Upper lobe of right lung (tissue), 1 donor: ENCODE results near the gene VASN. TPM values are rescaled to one million over a fixed set of nuclear protein-coding genes. Genes with fewer than 3 reads are reported as not detected.
A peak's percentile ranks its signal among the peaks of the same experiment; 100 is the strongest.

ENCODE experiments used
- ATAC-seq: fragments of 200-7000 bp; cut with Tn5 transposase; one replicate; pipeline ENCODE4 v1.9.1; 2020; ENCODE audit warnings: mild to moderate bottlenecking, moderate library complexity
- DNase-seq: peaks from one replicate; pipeline ENCODE4 v3.0.0-alpha.2; 2020
- H3K27ac ChIP-seq: fragments of 200-600 bp; one replicate; pipeline ENCODE4 v1.8.0; 2022
- H3K27me3 ChIP-seq: fragments of 200-600 bp; one replicate; pipeline ENCODE4 v1.8.0; 2022; ENCODE audit warnings: mild to moderate bottlenecking
- H3K36me3 ChIP-seq: fragments of 200-600 bp; one replicate; pipeline ENCODE4 v1.8.0; 2022
- H3K4me1 ChIP-seq: fragments of 200-600 bp; one replicate; pipeline ENCODE4 v1.8.0; 2022
- H3K4me3 ChIP-seq: fragments of 200-600 bp; one replicate; pipeline ENCODE4 v1.8.0; 2022; ENCODE audit warnings: mild to moderate bottlenecking
- H3K9me3 ChIP-seq: fragments of 200-600 bp; one replicate; pipeline ENCODE4 v1.8.0; 2022
- intact Hi-C: fragments of 100-400 bp; cut with DNase I; formaldehyde crosslinking; loops from one replicate; pipeline ENCODE4 v1.11.0; 2022
- total RNA-seq: library from RNA; stranded (reverse); fragmentation: NEBNext Ultra II Directional; extraction: Animal tissue kit (Norgen Biotek cat#: 25700); gene quantifications from one replicate; pipeline ENCODE4 v1.2.1, GENCODE V29; 2021
- TF ChIP-seq, protein P1 (sequence below): fragments of 200-600 bp; IDR thresholded peaks from one replicate; pipeline ENCODE4 v1.8.0; 2022; ENCODE audit warnings: antibody characterized with exemption
- donor health status: DM: no; HTN: yes; CAD: no; lungs with severe emphysema.

Gene VASN
- total RNA-seq, 1 donor from 2014 or later: 20.3 TPM

DNA sequence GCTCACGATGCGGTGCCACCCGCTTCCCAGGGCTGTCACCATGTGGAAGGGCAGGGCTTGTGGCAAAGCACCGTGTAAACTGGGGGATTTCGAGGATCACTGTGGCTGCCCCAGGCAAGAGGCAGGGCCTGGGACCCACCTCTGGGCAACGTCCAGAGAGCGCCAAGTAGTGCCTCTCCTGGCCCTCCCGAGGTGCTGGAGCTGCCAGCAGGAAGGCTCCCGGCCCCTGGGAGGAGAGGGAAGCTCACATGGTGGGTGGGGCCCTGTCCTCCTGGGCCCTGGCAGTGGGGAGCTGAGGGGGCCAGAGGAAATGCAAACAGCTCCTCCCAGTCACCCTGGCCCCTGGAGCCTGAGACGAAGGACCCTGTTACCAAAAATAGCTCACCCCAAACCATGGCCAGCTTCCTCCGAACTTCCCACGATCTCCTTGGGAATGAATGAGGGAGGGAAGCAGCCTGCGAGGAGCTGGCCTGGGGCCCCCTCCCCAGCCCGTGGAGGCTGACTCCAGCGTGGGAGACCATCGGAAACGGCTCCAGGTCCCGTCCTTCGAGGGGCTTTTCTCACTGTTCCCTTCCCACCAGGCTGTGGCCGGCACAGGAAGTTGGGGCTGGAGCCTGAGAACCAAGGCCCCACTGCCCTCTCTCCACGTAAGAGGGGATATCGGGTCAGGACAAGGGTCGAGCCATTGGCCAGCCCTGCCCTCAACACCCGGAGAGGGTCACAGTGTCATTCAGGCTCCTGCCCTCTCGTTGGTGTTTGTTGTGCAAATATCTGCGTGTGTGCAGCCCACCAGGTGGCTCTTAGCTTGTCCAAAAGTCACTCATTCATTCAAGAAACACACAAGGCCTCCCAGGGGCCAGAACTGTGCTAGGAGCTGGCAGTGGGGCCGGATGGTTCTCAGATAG, 17.7 kb downstream of the VASN start:
- TF ChIP-seq, protein P1, sequence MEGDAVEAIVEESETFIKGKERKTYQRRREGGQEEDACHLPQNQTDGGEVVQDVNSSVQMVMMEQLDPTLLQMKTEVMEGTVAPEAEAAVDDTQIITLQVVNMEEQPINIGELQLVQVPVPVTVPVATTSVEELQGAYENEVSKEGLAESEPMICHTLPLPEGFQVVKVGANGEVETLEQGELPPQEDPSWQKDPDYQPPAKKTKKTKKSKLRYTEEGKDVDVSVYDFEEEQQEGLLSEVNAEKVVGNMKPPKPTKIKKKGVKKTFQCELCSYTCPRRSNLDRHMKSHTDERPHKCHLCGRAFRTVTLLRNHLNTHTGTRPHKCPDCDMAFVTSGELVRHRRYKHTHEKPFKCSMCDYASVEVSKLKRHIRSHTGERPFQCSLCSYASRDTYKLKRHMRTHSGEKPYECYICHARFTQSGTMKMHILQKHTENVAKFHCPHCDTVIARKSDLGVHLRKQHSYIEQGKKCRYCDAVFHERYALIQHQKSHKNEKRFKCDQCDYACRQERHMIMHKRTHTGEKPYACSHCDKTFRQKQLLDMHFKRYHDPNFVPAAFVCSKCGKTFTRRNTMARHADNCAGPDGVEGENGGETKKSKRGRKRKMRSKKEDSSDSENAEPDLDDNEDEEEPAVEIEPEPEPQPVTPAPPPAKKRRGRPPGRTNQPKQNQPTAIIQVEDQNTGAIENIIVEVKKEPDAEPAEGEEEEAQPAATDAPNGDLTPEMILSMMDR: no peak
- H3K27ac ChIP-seq: peak overlapping the region; percentile 60
- intact Hi-C loops: no loop called here
- no peaks in the 10 kb centered on the region for H3K27me3 ChIP-seq
- ATAC-seq (no peak), DNase-seq (no peak)
- H3K36me3 ChIP-seq: peaks cover 18% of the 10 kb centered on the region
- H3K4me3 ChIP-seq: no peak overlapping the region
- peaks cover 15% of the 10 kb centered on the region for H3K4me1 ChIP-seq
- H3K9me3 ChIP-seq: no peaks in the 10 kb centered on the region

DNA sequence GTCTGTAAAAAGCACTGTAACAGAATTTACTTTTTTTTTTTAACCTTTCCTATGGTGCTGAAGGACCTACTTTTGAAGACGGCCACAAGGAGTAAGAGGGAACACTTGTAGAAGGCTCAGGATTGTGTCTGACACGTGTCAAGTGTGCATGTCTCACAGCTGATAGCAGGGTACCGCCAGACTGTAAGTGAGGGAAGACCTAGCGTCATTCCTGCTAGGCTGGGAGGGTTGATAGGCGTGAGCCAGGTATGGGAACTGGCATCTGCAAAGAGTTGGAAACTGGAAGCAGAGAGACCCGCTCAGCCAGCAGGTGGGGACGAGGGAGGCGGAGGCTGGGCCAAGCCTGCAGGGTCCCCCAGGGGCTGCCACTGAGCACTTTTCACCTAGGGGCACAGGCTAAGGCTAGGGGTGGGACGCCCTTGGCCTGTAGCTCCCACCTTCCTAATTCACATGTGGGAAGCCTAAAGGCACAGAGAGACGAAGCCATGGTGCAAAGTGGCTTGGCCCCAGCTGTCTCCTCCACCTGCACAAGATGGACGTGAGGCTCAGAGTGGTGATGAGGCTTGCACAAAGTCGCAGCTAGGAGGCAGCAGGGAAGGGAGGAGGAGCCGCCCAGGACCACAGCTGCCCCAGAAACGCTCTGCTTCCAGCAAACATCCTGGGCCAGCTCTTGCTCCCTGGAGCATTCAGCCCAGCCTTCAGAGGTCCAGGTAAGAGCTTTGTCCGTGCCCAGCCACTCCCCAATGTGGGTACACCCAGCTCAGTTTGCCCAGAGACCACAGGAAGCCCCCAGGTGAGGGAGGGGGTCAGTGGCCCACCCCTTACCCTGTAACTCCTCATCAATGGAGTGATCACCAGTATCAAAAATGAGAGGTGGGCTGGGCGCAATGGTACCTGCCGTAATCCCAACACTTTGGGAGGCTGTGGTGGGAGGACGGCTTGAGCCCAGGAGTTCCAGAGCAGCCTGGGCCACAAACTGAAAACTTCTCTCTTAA, 18.9 kb downstream of the VASN start:
- DNase-seq (no peak), ATAC-seq (no peak)
- H3K9me3 ChIP-seq: no peaks in the 10 kb centered on the region
- H3K4me3 ChIP-seq: no peak overlapping the region
- H3K4me1 ChIP-seq: peaks cover 15% of the 10 kb centered on the region
- H3K36me3 ChIP-seq: peaks cover 23% of the 10 kb centered on the region
- no peaks in the 10 kb centered on the region for H3K27me3 ChIP-seq
- intact Hi-C loops: no loop called here
- no peak overlapping the region for H3K27ac ChIP-seq
- TF ChIP-seq, protein P1: no peak

DNA sequence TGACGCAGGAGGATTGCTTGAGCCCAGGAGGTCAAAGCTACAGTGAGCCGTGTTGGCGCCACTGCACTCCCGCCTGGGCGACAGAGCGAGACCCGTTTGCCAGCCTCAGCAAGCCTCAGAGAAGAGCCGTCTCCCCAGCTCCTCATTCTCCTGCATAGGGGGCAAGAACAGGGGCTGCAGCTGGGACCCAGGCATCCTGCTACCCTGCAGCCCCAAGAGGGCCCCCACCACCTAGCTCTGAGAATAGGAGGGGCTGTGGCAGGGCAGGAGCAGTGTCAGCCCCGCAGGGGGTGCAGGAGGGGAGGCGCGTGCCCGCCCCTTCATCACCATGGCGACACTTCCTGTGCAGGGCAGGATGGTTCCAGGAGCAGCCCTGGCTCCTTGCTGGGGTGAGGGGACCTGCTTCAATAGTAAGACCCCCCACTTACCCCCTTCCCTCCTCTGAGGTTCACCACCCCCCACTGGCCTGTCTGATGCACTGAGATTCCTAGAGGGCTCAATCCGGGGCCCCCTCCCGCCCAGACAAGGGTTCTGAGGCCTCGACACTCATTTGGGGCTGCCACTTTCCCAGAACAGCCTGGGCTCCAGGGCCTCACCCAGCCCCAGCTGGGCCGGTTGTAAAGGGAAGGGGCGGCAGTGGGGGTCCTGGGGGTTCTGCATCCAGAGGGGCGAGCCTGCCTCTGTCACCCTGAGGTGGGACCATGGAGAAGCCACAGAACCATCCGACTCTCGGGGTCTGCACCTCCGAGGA, 20.2 kb downstream of the VASN start:
- Histone ChIP-seq H3K4me1 (peaks cover 15% of the 10 kb centered on the region), H3K27ac (no peak overlapping the region), H3K9me3 (no peaks in the 10 kb centered on the region), H3K4me3 (no peak overlapping the region), H3K36me3 (peaks cover 23% of the 10 kb centered on the region), H3K27me3 (no peaks in the 10 kb centered on the region)
- intact Hi-C loops: no loop called here
- ATAC-seq (no peak), DNase-seq (no peak)
- TF ChIP-seq, protein P1: no peak

DNA sequence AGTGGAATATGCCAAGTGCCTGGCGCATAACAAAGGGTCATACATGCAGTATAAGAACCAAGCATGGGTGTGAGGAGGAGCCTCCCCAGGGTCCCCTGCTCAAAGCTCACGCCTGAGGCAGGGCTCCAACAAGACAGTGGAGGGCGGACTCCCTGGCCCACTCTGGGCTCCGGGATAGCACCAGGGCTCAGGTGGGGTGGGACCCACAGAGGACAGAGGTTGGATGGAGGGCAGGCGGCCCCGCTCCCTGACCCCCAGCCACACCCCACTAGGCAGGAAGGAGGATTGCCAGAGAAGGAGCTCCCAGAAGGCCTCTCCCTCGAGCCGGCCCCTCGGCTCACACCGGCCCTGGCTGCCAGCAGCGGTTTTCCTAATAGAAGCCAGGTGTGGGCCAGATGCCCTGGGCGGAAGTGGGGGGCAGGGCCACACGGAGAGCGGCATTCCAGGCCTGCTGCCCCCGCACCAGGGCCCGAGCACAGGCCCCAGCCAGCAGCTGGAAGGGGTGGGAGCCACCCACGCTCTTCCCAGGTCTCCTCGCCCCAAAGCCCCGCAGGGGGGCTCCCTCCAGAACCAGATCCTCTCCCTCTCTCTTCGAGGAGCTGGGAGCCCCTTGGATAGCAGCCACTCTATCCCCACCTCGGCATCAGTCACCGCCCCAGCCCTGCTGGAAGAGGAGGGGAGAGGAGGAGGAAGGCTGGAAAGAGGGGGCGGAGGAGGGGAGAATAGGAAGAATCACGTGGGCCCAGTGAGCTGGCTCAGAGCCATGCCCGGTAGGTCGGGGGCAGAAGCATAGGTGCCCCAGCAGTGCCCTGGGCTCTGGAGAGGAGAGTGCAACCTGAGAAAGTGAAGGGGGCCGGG, 21.0 kb downstream of the VASN start:
- Histone ChIP-seq H3K27ac (peak overlapping the region; percentile 63), H3K4me3 (no peak overlapping the region), H3K36me3 (peaks cover 24% of the 10 kb centered on the region), H3K4me1 (peaks cover 15% of the 10 kb centered on the region), H3K27me3 (no peaks in the 10 kb centered on the region), H3K9me3 (no peaks in the 10 kb centered on the region)
- DNase-seq (no peak), ATAC-seq (peak; percentile 4)
- intact Hi-C loops: no loop called here
- TF ChIP-seq, protein P1: no peak
